Measurements from ENCODE around the gene MKS1.

The MKS1 gene

GRCh38 chr17:58244963-58245362 is 25.9 kb upstream of the MKS1 start:
- no peak for DNase-seq

DNA sequence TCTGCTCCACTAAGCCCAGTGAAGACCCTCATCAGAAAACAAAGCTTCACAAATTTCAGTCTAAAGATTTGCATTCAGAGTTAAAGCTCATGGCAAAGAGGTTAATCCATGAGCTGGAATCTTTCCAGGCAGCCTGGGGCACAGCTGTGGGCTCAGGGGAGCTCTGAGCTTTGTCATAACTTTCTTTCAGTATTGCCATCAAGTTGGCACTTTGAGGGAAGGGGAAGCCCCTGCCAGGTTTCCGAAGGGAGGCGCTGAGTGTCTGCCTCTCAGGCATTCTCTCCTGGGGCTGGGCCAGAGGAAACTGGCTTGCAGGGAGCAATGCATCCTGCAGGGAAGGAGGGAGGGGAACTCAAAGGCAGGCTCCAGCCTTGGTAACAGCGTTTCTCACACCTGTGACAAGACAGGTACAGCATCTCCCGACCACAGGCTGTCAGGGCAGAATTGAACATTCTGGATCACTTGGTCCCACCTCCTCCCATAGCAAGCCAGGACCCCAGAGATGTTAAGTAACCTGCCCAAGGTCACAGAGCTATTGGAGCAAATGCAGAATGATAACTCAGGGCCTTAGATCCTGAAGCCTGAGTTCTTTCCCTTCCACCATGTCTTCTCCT is 23.2 kb upstream of the MKS1 start:
- DNase-seq, result peak in 1 of 5 donors; percentile 25

DNA sequence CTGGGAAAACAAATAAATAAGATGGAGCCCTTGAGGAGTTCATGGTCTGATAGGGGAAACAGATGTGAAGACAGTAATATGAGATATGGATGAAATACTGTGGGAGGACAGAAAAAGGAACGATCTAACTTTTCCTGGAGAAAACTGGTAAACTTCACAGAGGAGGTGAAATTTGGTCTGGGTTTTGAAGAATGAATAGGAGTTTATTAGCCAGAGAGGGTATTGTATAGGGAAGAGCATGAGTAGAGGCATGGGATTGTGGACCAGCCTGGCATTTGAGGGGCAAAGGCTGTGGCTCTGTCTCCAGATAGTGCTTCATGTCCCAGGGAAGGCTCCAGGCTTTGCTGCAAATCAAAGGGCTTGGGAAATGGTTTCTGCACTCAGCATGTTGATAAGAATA is 20.9 kb upstream of the MKS1 start:
- DNase-seq, result no peak

GRCh38 chr17:58238147-58238634 is 19.1 kb upstream of the MKS1 start, which contains the start of gene LPO:
Gene LPO (plus strand): TSS chr17:58238584. CDS start chr17:58242980, 4,396 bp downstream.
- DNase-seq, result no peak

DNA sequence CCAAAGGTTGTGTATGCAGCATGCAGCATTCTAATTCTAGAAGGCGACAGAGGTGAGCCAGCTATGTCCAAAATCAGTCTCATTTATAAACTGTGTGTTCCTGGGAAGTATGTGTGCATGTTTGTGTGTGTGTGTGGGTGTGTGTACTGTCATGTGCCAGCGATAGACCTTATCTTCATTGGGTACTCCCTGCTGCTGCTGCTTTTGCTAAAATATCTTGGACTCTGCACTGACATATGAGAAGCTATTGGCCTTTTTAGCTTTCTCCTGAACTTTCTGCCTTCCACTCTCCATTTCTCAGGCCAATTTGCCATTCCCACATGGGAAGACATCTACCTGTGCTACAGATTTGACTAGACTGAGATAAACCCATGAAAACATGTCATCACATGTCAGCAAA is 17.3 kb upstream of the MKS1 start:
- DNase-seq, result no peak

GRCh38 chr17:58235821-58236220 is 16.8 kb upstream of the MKS1 start:
- no peak for DNase-seq

- DNase-seq, result no peak
Measured at GRCh38 chr17:58234512-58234911, 15.5 kb upstream of the MKS1 start.

- no peak for DNase-seq
Measured at GRCh38 chr17:58233543-58233942, 14.5 kb upstream of the MKS1 start.

- no peak for DNase-seq
Measured at GRCh38 chr17:58232707-58233156, 13.7 kb upstream of the MKS1 start.

- no peak for DNase-seq
Measured at GRCh38 chr17:58231641-58232040, 12.6 kb upstream of the MKS1 start.

DNA sequence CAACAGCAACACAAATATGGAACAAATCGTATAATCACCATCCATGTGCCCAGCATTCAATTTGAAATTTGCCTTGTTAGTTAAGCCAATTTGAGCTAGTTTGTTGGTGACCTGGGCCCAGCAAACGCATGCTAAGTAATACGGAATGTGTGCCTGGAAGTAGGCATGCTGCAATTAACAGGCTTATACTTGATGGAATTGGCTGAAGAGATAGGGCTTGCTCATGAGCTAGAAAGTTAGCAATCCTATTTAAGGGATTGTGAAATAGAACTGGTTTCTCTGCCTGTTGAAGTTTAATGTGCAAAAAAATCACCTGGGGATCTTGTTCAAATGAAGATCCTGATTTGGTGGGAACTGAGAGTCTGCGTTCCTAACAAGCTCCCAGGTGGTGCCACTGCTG is 10.8 kb upstream of the MKS1 start:
- DNase-seq, result no peak

GRCh38 chr17:58229384-58229783 is 10.3 kb upstream of the MKS1 start:
- no peak for DNase-seq

DNA sequence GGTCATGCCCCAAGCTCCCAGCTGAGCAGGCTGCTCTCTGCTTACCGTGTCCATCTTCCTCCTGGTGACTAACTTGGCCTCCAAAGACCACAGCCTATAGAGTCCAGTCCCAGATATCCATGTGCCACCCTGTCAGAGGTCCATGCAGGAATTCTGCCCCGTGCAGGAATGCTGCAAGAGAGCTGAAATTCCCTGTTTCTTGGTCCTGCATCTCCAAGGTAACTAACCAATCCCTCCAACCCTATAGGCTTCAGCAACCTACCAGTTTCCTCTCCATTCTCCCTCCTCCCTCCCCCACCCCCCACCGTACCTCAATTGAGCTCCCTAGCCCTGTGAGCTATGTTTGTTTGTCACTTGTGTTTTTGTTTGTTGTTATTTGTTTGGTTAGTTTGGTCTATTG is 9.6 kb upstream of the MKS1 start:
- DNase-seq, result no peak

DNA sequence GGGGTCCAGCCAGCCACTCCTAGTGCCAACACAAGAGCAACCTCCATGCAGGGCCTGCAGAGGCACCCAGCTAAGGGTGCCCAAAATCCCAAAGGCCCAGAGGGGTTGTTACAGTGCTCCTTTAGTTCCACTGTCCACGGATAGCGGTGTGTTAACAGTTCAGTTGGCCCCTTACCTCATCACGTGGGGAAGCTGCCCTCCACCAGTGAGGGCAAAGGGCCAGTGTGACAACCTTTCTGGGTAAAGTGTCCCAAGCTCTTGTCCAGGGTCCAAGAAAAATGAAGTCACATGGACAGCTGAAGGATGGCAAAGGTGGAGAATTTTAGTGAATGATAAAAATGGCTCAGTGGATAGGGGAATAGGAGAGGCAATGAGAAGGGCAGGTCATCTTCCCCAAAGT is 8.7 kb upstream of the MKS1 start:
- no peak for DNase-seq

DNA sequence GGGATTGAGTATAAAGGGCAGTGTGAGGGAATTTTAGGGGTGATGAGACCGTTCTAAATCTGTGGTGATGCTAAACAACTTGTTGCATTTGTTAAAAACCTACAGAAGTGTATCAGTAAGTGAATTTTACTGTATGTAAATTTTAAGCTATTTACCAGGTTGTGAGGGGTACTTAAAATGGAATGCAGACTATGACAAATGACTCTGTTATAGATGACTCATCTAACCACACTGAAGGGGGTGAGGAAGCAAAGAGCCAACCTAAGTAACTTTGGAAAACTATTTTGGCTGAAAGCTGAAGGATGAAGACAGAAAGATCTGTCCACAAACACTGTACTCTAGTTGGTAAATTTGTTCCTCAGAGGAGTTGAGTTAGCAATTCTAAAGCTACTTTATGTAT is 5.3 kb upstream of the MKS1 start:
- no peak for DNase-seq

DNA sequence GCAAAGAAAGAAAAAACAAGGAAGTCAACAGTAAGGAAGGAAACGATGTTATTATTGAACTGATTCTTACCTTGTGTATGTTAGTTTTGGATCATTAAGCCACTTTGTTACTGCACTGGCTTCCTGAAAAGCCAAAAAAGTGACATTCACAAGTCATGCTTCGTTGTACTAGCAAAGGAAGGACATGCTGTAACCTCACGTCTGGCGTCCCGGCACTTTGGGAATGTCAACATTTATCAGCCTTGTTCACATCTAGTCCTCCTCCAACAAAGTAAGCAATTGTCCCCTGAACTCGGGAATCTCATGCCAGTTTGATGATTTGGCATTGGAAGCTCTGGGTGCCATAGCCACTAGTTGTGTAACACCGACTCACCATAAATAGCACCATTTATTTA is 731 bp upstream of the MKS1 start:
- DNase-seq, result no peak

GRCh38 chr17:58217766-58218165 is 1.3 kb downstream of the MKS1 start:
- no peak for DNase-seq

DNA sequence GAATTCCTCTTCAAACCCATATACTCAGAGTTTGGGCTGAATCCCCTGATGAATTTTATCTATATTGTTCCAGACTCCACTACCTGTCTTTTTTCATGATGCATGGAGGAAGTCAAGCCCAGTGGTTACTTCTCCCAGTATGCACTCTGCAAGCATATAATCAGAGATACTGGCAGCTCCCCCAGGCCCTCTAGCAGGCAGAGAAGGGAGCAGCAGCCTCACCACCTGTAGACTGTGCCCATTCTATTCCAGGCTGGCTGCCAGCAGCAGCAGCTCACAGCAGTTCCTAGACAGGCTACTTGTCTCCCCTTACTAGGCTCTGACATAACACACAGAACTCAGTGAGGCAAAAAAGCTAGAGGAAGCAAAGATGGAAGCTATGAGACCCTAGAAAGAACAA is 3.4 kb downstream of the MKS1 start:
- no peak for DNase-seq

DNA sequence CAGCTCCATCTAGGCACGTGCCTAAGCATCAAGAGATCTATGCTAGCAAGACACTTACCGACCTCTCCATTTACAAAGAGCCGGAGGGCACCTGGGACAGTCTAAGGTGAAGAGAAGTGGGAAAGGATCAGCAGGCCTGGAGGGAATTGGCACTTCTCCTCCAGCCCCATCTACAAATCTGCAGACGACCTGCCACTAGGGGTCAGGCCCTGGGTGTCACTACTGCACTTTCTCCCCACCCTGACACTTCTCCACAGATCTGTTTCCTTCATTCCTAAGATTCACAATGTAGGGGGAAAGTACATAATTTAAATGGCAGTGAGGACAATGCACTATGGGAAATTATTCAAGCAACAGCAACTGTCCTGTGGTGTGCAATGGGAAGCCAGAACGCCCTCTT is 8.1 kb downstream of the MKS1 start:
- DNase-seq, result no peak

- DNase-seq, result no peak
Measured at GRCh38 chr17:58208344-58208743, 10.7 kb downstream of the MKS1 start.

DNA sequence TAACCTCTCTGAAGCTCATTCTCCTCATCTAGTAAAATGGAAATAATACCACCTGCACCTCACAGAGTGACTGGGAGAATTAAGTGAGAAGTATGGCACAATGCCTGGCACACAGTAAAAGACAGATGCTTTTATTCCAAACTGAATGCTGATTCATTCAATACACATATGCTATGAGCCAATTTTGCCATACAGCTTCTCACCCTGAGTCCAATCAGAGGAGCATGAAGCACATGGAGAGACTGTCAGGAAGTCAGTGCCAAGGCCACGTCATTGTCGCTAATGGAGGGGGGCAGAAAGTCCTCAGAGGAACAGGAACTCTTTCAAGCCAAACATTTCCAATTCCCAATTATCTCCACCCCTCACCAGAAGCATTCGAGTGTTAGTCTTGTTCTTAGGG is 11.6 kb downstream of the MKS1 start:
- no peak for DNase-seq

DNA sequence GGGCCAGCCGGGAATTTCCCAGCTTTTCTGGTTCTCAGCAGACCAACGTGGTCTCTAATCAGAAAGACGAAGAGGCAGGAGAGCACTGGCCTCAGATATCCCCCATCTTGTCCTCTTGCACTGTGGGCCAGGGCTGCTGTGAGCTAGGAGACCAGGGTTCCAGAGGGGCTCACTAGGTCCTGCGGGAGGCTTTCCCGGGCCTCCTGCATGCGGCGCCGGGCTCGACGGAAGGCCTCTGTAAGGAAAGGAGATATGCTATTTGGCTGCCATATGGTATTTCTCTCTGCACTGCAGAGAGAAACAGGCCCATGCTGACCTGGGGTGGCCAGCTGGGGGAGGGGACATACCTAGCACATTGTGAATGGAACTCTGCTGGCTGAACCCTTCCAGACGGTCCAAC is 13.1 kb downstream of the MKS1 start:
- DNase-seq, result no peak

DNA sequence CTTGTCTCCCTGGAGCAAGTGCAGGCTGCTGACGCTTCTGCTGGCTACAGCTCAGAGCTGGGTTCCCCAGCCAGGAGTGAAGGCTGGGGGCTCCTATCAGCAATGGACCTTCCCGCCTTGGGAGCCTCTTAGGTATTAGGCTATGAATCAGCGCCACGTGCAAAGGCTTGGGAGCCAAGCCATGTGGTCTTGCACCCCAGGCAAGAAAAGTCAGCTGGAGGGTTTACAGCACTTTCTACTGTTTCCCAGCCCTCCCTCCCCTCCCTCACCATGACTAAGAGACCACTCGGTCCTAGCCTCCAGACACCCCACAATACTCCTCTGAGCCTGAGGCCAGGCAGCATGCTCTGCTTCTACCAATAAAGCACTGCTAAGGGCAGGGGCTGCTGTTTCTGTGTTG is 14.3 kb downstream of the MKS1 start:
- DNase-seq, result no peak

GRCh38 chr17:58202859-58203258 is 16.2 kb downstream of the MKS1 start:
- DNase-seq, result no peak

DNA sequence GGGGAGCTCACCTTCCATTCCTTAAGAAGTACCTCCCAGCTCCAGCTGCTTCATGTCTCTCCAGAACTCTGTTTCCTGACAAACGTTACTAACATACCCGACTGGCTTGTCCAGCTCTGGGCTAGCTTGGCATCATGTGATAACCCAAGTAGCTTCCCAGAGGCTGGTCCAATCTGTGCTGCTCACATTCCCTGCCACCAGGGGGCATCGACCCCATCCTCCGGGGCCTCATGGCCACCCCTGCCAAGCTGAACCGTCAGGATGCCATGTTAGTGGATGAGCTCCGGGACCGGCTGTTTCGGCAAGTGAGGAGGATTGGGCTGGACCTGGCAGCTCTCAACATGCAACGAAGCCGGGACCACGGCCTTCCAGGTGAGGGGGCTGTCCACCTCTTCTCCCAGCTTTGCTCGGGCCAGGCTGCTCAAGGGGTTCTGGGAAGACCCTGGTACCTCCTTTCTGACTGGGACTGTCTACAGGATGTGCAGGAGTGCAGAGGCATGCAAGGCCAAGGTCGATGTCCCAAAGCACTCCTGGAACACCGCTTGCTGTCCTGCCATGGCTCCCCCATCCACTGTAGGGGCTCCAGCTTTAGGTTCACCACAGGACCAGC is 18.9 kb downstream of the MKS1 start:
- peak in 3 of 5 donors; percentile 32 to 49 (median 35) for DNase-seq

Measured in T-helper 1 cell (primary cell).